SH-SY5Y (cell line): Measurements from ENCODE around the gene SSTR5.

Source experiments
- GATA2 ChIP-seq: IDR thresholded peaks from 2 replicates; pipeline ENCODE4 v1.6.1; 2011; ENCODE audit warnings: mild to moderate bottlenecking, low read depth, low read length
- GATA3 ChIP-seq: IDR thresholded peaks from 2 replicates; pipeline ENCODE4 v1.6.1; 2011; ENCODE audit warnings: low read depth, mild to moderate bottlenecking, low read length, moderate library complexity

- no peak for TF ChIP-seq GATA3
- no peak for TF ChIP-seq GATA2
These were observed 32.2 kb upstream of the SSTR5 start for GRCh38 chr16:1040346-1040745.
